ENCODE data around the gene MYO1H. TPM values are rescaled to one million over a fixed set of nuclear protein-coding genes. Genes with fewer than 3 reads are reported as not detected.

Gene MYO1H
- total RNA-seq, 1 experiment from 2014 or later, result not detected

DNA sequence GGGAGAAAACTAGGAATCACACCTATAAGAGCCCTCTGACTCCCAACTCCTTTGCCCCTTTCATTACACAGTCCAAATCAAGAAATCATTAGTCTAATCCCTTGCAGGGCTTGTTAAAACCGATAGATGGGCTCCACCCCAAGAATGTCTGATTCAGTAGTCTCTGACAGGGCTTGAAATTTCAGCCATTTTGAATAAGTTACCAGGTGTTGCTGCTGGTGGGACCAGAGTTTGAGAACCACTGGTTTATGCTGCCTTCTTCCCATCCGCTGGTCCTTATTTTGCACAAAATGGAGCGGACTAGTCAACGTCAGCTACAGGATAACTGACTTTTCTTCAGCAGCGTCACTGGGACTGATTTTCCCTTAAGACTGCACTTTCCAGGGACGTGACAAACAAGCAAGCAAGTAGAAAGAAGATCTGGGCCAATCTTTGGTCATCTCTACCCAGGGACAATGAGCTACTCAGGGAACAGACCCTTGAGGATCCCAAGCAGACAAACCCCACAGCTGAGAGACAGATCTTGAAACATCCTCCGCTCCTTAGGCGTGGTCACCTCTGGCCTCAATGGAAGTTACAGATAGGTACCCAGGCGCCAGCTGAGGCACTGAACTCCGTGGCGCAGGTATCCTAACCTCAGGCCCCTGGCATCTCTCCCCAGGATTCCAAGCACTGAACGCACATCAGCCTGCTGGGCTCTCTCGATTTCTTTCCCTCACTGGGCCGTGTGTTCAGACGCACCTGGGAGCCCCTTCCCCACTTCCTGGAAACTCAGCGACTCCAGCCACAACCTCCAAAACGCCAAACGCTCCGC lies 128.5 kb downstream of the MYO1H start (continued):
- TF ChIP-seq ZBTB33 (IDR thresholded peaks at IDR 0.05; ENCODE audit: extremely low read depth, insufficient replicate concordance, low read length) (no peak), ELF1 (IDR thresholded peaks at IDR 0.05; ENCODE audit: borderline replicate concordance, low read depth) (no peak), POLR2A (IDR thresholded peaks at IDR 0.05; ENCODE audit: borderline replicate concordance, extremely low read depth, insufficient read depth, insufficient read length) (no peak), EZH2 (IDR thresholded peaks at IDR 0.05) (no peak)

- ChIA-PET RAD21 (ENCODE audit: low non-redundant PET in 1 of 2, low total read pairs in 2 of 2, uncharacterized antibody in 2 of 2, unreplicated experiment in 2 of 2) (interaction anchor here in 1 of 2 experiments (0.7 kb wide), 1 partner anchor 475 kb away, joined by 3 read pairs; no protein-coding TSS in a partner anchor), CTCF (no interaction called here), POLR2A (interaction anchor here (0.6 kb wide), 2 partner anchors 546 to 906 kb away, joined by 3 to 5 read pairs; no protein-coding TSS in a partner anchor)
- Histone ChIP-seq H2AFZ (ENCODE audit: low read depth, low read length, poor library complexity, severe bottlenecking) (peak overlapping the region; percentile 89), H4K20me1 (ENCODE audit: insufficient read depth) (0 out of 2 replicates have a peak, but pooled peaks cover 4% of the 10 kb centered on the region), H3K27me3 (ENCODE audit: insufficient read depth, low read length) (no peaks in the 10 kb centered on the region), H3K4me1 (ENCODE audit: control insufficient read depth in 1 of 2, insufficient read depth in 2 of 2, low read length in 2 of 2) (peaks cover 9 to 18% of the 10 kb centered on the region in 2 experiments), H3K27ac (ENCODE audit: low read depth, low read length) (peak overlapping the region; percentile 94), H3K79me2 (ENCODE audit: insufficient read depth, low read length) (peaks cover 68% of the 10 kb centered on the region), H3K4me2 (ENCODE audit: low read length) (peak overlapping the region; percentile 89), H3K4me3 (replicated peaks in 1 of 2; ENCODE audit: low read depth in 1 of 2, low read length in 2 of 2) (peak overlapping the region; percentile 87 to 97), H3K9ac (ENCODE audit: low read length) (peak overlapping the region; percentile 76), H3K9me3 (ENCODE audit: control insufficient read depth in 1 of 2, insufficient read depth in 1 of 2, low read depth in 1 of 2, low read length in 2 of 2) (no peaks in the 10 kb centered on the region), H3K36me3 (ENCODE audit: control insufficient read depth in 1 of 2, insufficient read depth in 2 of 2, low read length in 2 of 2) (peaks cover 0 to 3% of the 10 kb centered on the region in 2 experiments; a peak in 2 of 4 replicates), H3K9me2 (ENCODE audit: insufficient read depth) (no peaks in the 10 kb centered on the region)
- intact Hi-C loops (cut with micrococcal nuclease), result loop anchor here (2.0 kb wide), 1 partner anchor 44 kb away; no protein-coding TSS in a partner anchor
- no TSS peak for BruUV-seq (replicated peaks)
- TF ChIP-seq EZH2 (IDR thresholded peaks at IDR 0.05) (no peak), ELF1 (IDR thresholded peaks at IDR 0.05; ENCODE audit: borderline replicate concordance, low read depth) (no peak), SRF (IDR thresholded peaks at IDR 0.05; ENCODE audit: low read depth) (no peak), RAD21 (IDR thresholded peaks at IDR 0.05; ENCODE audit: low read depth) (no peak), TCF7L2 (IDR thresholded peaks at IDR 0.05; ENCODE audit: borderline replicate concordance, extremely low read depth, insufficient read depth, insufficient read length) (no peak), ZNF274 (IDR thresholded peaks at IDR 0.05; ENCODE audit: low read depth, low read length) (no peak), SP1 (IDR thresholded peaks at IDR 0.05; ENCODE audit: low read depth) (no peak), CBX3 (IDR thresholded peaks at IDR 0.05; ENCODE audit: low read depth) (no peak), MAX (IDR thresholded peaks at IDR 0.05) (no peak), FOSL1 (IDR thresholded peaks at IDR 0.05; ENCODE audit: low read depth) (no peak), EZH2phosphoT487 (IDR thresholded peaks at IDR 0.05; ENCODE audit: borderline replicate concordance) (no peak), ZFX (IDR thresholded peaks at IDR 0.05) (no peak)
- TF ChIP-seq, protein P1, sequence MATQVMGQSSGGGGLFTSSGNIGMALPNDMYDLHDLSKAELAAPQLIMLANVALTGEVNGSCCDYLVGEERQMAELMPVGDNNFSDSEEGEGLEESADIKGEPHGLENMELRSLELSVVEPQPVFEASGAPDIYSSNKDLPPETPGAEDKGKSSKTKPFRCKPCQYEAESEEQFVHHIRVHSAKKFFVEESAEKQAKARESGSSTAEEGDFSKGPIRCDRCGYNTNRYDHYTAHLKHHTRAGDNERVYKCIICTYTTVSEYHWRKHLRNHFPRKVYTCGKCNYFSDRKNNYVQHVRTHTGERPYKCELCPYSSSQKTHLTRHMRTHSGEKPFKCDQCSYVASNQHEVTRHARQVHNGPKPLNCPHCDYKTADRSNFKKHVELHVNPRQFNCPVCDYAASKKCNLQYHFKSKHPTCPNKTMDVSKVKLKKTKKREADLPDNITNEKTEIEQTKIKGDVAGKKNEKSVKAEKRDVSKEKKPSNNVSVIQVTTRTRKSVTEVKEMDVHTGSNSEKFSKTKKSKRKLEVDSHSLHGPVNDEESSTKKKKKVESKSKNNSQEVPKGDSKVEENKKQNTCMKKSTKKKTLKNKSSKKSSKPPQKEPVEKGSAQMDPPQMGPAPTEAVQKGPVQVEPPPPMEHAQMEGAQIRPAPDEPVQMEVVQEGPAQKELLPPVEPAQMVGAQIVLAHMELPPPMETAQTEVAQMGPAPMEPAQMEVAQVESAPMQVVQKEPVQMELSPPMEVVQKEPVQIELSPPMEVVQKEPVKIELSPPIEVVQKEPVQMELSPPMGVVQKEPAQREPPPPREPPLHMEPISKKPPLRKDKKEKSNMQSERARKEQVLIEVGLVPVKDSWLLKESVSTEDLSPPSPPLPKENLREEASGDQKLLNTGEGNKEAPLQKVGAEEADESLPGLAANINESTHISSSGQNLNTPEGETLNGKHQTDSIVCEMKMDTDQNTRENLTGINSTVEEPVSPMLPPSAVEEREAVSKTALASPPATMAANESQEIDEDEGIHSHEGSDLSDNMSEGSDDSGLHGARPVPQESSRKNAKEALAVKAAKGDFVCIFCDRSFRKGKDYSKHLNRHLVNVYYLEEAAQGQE (IDR thresholded peaks at IDR 0.05; ENCODE audit: low read depth), result no peak
- TF ChIP-seq, protein P2, sequence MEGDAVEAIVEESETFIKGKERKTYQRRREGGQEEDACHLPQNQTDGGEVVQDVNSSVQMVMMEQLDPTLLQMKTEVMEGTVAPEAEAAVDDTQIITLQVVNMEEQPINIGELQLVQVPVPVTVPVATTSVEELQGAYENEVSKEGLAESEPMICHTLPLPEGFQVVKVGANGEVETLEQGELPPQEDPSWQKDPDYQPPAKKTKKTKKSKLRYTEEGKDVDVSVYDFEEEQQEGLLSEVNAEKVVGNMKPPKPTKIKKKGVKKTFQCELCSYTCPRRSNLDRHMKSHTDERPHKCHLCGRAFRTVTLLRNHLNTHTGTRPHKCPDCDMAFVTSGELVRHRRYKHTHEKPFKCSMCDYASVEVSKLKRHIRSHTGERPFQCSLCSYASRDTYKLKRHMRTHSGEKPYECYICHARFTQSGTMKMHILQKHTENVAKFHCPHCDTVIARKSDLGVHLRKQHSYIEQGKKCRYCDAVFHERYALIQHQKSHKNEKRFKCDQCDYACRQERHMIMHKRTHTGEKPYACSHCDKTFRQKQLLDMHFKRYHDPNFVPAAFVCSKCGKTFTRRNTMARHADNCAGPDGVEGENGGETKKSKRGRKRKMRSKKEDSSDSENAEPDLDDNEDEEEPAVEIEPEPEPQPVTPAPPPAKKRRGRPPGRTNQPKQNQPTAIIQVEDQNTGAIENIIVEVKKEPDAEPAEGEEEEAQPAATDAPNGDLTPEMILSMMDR (IDR thresholded peaks at IDR 0.05 in 2 of 3, conservative IDR thresholded peaks at IDR 0.05 in 1 of 3; ENCODE audit: borderline replicate concordance in 1 of 3, insufficient read depth in 1 of 3, low read depth in 2 of 3, low read length in 2 of 3), result no peak
- ATAC-seq, result peak; percentile 27; the same call in 1 of the 2 replicates
- DNase-seq (ENCODE audit: low read depth, low spot score), result no peak
Observed at GRCh38 chr12:109476807-109477184, 129.1 kb downstream of the MYO1H start.

Data from HCT116 (cell line).